Esophagus muscularis mucosa (tissue), 4 donors: ENCODE measurements around the gene TMEM255B.

Experiments used
- CTCF ChIP-seq, 3 experiments: fragments of 200-600 bp in 2 of 3; fragments of 450-650 bp in 1 of 3; sonication (generic) in 2 of 3; IDR thresholded peaks; one replicate each; pipeline ENCODE4 v1.5.1; 2017 to 2019; ENCODE audit warnings: antibody characterized with exemption in 3 of 3, mild to moderate bottlenecking in 2 of 3, moderate library complexity in 1 of 3
- EP300 ChIP-seq: sonication (generic); formaldehyde crosslinking; IDR thresholded peaks from one replicate; pipeline ENCODE4 v1.6.1; 2017; ENCODE audit warnings: antibody characterized with exemption
- POLR2A ChIP-seq: fragments of 450-650 bp; IDR thresholded peaks from one replicate; pipeline ENCODE4 v1.6.1; 2017; ENCODE audit warnings: antibody characterized with exemption, moderate library complexity, mild to moderate bottlenecking, low read depth

- TF ChIP-seq CTCF (IDR thresholded peaks at IDR 0.05), result no peak
- no peak for TF ChIP-seq POLR2A
- no peak for TF ChIP-seq EP300
Measured at GRCh38 chr13:113834496-113835200, 75.6 kb downstream of the TMEM255B start.
